ENCODE results near the gene ADGRB2.
"Not testable (repeated sequence)": the region's sequence is repeated elsewhere in the genome, so short reads cannot be mapped to it uniquely, and the experiment has no call there.

The ADGRB2 gene

DNA sequence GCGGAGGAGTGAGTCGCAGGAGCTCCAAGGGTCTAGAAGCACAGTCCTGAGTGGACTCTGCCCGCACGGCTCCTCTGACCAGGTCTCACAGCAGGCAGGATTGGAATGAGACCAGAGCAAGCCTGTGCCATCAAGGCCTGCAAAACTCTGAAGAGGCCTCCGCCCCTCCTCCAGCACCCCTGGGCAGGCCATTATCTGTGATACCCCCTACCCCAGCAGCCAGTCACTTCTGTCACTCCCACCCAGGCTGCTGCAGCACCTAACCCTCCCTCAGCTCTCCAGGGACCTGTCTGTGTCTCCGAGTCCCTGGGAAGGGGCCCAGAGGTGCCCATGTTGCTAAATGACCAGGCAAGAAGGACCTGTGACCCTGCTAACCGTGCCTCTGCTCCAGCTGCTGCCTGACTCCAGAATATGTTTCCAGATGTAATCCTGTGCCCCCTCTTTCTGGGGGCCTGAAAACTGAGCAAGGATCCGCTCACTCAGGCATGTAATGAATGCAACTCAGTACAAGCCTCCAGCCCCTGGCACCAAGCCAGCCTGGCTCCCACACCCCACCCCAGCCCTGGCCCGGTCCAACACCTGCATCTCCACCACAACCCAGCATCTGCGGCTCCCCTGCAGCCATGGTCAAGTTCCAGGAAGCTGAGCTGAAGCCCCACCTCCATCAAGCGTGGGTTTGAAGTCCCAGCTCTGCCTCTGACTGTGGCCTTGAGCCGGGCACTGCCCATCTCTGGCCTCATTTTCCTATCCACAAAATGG is 38.2 kb downstream of the ADGRB2 start:
- ATAC-seq (replicated peaks) (no peak), DNase-seq (no peak)
- Mint-ChIP-seq H3K27me3 (peaks cover 18 to 35% of the 10 kb centered on the region in 2 donors), H3K9me3 (no peaks in the 10 kb centered on the region), H3K4me1 (ENCODE audit: low read depth in 2 of 2) (peaks cover 0 to 2% of the 10 kb centered on the region in 2 donors), H3K36me3 (ENCODE audit: insufficient read depth) (peaks cover 9% of the 10 kb centered on the region), H3K27ac (peak overlapping the region in 1 of 2 donors; percentile 30), H3K4me3 (no peak overlapping the region)

DNA sequence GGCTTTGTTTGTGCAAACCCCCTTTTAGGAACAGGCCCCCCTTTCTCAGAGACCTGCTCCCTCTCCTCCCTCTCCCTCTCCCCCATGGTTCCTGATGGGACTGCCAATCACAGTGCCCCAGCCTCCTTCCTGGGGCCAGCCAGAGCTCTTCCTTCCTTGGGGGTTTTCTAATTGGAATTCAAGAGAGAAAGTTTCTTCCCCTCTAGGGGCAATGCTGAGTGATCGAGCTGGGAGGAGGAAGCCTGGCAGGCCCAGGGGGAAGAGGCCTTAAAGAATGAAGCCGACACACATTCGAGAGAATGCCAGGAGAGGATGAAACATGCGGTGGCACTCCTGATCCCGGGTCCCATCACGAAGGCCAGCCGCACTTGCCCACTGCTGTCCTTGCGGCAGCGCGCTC is 39.0 kb downstream of the ADGRB2 start:
- no peak overlapping the region for H3K4me3 Mint-ChIP-seq
- ATAC-seq (replicated peaks) = no peak
- H3K4me1 Mint-ChIP-seq (ENCODE audit: low read depth in 2 of 2) = peaks cover 0 to 2% of the 10 kb centered on the region in 2 donors
- peaks cover 9% of the 10 kb centered on the region for H3K36me3 Mint-ChIP-seq (ENCODE audit: insufficient read depth)
- no peak for DNase-seq
- no peak overlapping the region for H3K27ac Mint-ChIP-seq
- H3K27me3 Mint-ChIP-seq = peaks cover 21 to 37% of the 10 kb centered on the region in 2 donors
- H3K9me3 Mint-ChIP-seq = no peaks in the 10 kb centered on the region

DNA sequence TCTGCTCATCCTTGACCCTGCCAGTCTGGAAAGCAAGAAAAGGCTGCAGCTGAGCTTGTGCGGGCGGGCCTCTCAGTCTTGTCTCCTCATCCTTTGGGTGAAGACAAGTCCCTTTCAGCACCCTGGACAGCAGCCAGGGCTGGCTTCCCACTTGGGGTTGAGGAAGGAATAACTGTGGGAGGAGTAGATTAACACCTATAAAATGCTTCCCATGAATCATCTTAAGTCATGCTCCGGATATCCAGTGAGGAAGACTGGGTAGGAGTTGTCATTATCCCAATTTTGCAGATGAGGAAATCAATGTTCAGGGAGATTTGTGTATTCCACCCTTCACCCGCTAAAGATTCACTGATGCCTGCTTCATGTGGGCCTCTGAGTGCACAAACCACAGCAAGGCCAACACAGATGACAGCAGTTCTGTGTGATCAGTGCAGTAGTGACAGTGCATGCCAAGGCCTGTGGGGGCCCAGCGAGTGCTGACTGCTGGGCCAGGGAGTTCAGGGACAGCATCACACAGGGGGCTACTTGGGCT is 40.2 kb downstream of the ADGRB2 start:
- H3K27ac Mint-ChIP-seq = no peak overlapping the region
- H3K4me3 Mint-ChIP-seq = no peak overlapping the region
- H3K4me1 Mint-ChIP-seq (ENCODE audit: low read depth in 2 of 2) = peaks cover 0 to 2% of the 10 kb centered on the region in 2 donors
- no peaks in the 10 kb centered on the region for H3K9me3 Mint-ChIP-seq
- peaks cover 5% of the 10 kb centered on the region for H3K36me3 Mint-ChIP-seq (ENCODE audit: insufficient read depth)
- ATAC-seq (replicated peaks) (no peak), DNase-seq (peak; percentile 31 to 35 (median 33))
- H3K27me3 Mint-ChIP-seq = peaks cover 26 to 36% of the 10 kb centered on the region in 2 donors

DNA sequence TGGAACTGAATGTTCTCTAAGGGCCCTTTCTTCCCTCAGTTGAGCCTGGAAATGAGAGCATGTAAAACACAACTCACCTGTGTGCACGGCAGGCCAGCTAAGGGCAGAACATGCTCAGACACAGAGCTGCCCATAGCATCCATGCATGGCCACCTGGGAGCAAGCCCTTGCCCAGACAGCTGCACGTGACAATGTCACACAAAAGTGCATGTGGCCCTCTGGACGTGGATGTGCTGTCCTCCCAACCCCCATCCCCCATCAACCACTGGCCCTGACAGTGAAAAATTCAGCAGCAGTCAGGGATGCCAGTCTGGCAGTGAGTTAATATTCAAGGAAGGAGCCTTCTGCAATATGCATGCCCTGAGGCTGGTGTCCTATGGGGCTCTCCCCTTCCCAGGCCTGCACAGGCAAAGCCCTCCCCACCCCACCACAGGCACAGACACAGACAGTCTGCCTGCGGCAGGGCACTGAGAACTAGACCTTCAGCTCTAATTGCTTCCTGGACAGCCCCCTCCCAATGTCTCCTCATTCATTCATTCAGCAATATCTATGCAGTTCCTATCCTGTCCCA is 45.7 kb downstream of the ADGRB2 start:
- H3K4me1 Mint-ChIP-seq (ENCODE audit: low read depth in 2 of 2) = peaks cover 14 to 15% of the 10 kb centered on the region in 2 donors
- peaks cover 70 to 91% of the 10 kb centered on the region in 2 donors for H3K27me3 Mint-ChIP-seq
- no peak overlapping the region for H3K27ac Mint-ChIP-seq
- H3K4me3 Mint-ChIP-seq = no peak overlapping the region
- no peaks in the 10 kb centered on the region for H3K36me3 Mint-ChIP-seq (ENCODE audit: insufficient read depth)
- H3K9me3 Mint-ChIP-seq = no peaks in the 10 kb centered on the region
- DNase-seq (no peak), ATAC-seq (replicated peaks) (no peak)

DNA sequence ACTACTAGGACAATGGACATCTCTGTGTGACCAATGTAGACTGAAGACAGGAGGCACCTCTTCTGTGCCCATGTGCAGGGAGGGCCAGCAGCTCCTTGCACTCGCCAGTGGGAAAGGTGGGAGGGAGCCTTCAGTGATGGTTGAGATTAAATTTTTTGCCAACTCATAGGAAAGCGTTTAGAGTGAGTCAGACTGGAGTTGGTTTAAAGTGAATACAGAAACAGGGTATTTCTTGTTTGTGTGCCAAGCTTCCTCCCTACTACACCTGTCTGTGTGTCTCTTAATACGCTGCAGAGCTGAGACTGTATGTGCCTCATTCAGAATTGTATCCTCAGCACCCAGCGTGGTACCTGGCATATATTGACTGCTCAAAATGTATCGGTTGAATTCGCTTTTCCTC is 46.8 kb downstream of the ADGRB2 start:
- Mint-ChIP-seq H3K36me3 (ENCODE audit: insufficient read depth) (no peaks in the 10 kb centered on the region), H3K4me3 (no peak overlapping the region), H3K9me3 (no peaks in the 10 kb centered on the region), H3K27me3 (peaks cover 76 to 92% of the 10 kb centered on the region in 2 donors), H3K4me1 (ENCODE audit: low read depth in 2 of 2) (peaks cover 14 to 15% of the 10 kb centered on the region in 2 donors), H3K27ac (no peak overlapping the region)
- ATAC-seq (replicated peaks) (no peak), DNase-seq (no peak)

DNA sequence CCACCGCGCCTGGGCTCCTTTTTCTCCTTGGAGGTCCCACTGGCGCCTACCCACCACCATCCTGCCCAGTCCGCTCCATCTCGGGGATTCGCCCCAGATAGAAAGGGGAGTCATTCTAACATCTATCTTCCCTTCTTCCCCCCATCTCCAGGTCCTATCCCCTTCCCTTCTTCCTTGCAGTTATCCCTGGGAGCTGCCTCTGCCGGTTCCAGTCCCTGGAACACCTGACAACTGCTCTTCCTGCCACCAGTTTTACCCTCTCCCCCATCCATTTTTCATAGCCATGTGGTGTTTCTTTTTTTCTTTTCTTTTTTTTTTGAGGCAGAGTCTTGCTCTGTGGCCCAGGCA is 48.3 kb downstream of the ADGRB2 start:
- Mint-ChIP-seq H3K36me3 (ENCODE audit: insufficient read depth) (no peaks in the 10 kb centered on the region), H3K9me3 (no peaks in the 10 kb centered on the region), H3K27ac (no peak overlapping the region), H3K4me3 (peak overlapping the region; percentile 41 to 74), H3K4me1 (ENCODE audit: low read depth in 2 of 2) (peaks cover 14 to 15% of the 10 kb centered on the region in 2 donors), H3K27me3 (peaks cover 66 to 84% of the 10 kb centered on the region in 2 donors)
- ATAC-seq (replicated peaks) = no peak
- DNase-seq = no peak

DNA sequence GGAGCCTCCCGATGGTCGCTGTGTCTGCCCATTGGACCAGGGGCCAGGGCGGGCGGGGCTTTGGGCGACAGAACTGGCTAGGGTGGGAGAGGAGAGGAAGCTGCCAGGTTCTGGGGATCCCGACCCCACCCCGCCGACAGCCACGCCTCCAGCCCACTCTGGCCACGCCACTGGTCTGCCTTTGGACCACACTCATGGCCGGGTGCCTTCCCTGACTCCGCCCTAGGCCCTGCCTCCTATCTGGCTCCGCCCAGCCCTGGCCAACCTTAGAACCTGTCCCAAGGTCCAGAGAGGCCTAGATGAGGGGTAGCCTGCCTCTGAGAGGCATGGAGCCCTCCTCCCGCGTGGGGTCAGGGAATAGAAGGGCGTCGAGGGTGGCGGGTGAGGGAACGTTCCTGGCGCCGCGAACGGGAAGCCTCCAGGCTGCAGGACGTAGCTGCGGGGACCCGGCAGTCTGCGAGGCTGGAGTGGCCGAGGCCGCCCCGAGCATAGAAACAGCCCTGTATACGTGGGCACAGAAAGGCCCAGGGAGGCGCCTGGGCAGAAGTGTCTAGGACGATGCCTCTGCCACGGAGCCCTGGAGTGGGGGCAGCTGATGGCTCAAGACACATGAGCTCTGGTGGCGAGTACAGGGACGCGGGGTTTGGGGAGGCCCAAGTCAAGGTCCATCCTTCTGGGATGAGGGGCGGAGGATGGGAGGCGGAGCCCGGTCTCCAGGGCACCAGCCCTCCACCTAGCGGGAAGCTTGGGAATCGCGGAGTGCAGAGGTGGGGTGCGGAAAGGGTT is 48.9 kb downstream of the ADGRB2 start:
- peak; percentile 32 for ATAC-seq (replicated peaks)

DNA sequence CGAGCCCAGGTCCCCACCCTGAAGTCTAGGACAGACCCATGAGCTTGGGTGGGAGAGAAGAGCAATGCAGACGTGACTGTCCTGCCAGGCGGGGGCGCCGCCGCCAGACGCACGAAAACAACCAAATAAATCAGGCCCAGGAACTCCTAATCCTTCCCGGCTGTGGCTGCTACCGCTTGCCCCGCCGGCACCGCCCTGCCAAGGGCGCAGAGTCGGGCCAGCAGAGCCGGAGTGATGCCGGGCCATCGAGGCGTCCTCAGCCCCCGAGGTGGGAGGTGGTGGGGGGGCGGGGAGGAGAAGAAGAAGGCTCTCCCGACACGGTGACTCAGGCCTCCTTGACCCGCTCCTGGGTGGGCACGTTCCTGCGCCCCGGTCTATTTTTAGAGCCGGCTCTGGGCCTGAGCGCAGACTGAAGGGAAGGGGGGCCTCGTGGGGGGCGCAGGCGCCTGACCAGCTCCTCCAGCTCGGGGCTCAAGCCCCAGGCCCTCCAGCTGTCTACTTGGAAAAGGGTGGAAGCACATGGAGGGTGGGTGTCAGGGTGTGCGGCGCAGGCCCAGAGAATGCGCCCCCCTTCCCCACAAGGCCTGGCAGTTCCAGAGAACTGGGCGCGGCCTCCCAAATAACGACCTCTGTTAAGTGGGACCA is 49.6 kb downstream of the ADGRB2 start:
- H3K27ac Mint-ChIP-seq = no peak overlapping the region
- ATAC-seq (replicated peaks) (peak; percentile 58), DNase-seq (peak in 1 of 3 experiments; percentile 15)
- H3K4me3 Mint-ChIP-seq = peak overlapping the region; percentile 33 to 53
- peaks cover 14 to 15% of the 10 kb centered on the region in 2 donors for H3K4me1 Mint-ChIP-seq (ENCODE audit: low read depth in 2 of 2)
- no peaks in the 10 kb centered on the region for H3K9me3 Mint-ChIP-seq
- H3K27me3 Mint-ChIP-seq = peaks cover 65 to 78% of the 10 kb centered on the region in 2 donors
- no peaks in the 10 kb centered on the region for H3K36me3 Mint-ChIP-seq (ENCODE audit: insufficient read depth)

More for the DNA sequence above, 48.9 kb downstream of the ADGRB2 start:
- no peak overlapping the region for H3K27ac Mint-ChIP-seq
- no peak for DNase-seq
- peaks cover 14 to 15% of the 10 kb centered on the region in 2 donors for H3K4me1 Mint-ChIP-seq (ENCODE audit: low read depth in 2 of 2)
- H3K9me3 Mint-ChIP-seq = no peaks in the 10 kb centered on the region
- peak overlapping the region; percentile 49 to 74 for H3K4me3 Mint-ChIP-seq
- no peaks in the 10 kb centered on the region for H3K36me3 Mint-ChIP-seq (ENCODE audit: insufficient read depth)
- H3K27me3 Mint-ChIP-seq = peaks cover 65 to 79% of the 10 kb centered on the region in 2 donors

DNA sequence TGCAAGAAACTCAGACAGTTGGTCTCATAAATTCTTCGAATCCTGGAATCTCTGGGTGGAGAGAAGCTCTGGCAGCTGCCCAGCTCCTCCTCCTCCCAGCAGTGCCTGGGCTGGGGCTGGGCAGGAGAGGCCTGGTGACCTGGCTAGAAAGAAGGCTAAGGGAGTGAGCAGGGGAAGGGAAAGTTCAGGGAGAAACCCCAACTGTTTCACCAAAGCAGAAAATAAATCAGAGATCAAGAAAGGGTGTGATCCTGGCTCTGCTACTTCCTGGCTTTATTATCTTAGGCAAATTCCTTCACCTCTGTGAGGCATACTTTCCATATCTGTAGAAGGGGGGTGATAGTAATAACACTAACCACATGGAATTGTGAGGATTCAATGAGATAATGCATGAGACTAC is 51.5 kb downstream of the ADGRB2 start:
- ATAC-seq (replicated peaks) (no peak), DNase-seq (no peak)
- H3K27me3 Mint-ChIP-seq = peaks cover 58 to 69% of the 10 kb centered on the region in 2 donors
- H3K9me3 Mint-ChIP-seq = no peaks in the 10 kb centered on the region
- peaks cover 20 to 22% of the 10 kb centered on the region in 2 donors for H3K4me1 Mint-ChIP-seq (ENCODE audit: low read depth in 2 of 2)
- no peaks in the 10 kb centered on the region for H3K36me3 Mint-ChIP-seq (ENCODE audit: insufficient read depth)
- H3K27ac Mint-ChIP-seq = no peak overlapping the region
- H3K4me3 Mint-ChIP-seq = no peak overlapping the region

DNA sequence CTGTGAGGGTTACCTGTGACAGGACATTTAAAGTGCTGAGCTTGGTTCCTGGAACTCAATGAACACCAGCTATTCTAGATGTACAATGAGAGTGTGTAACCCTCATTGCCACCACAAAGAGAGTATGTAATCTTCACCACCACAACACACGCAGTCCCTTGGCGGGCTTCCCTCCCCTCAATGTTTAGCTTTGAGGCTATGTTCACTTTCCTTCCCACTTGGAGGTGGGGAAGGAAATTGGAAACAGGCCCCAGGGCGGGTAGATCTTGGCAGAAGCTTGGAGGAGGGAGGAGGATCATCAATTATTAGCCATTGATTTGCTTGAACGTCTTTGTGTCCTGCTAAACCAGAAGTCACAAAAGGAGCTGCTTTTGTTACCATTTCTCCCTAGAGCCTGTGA is 52.1 kb downstream of the ADGRB2 start:
- peaks cover 52 to 63% of the 10 kb centered on the region in 2 donors for H3K27me3 Mint-ChIP-seq
- no peak overlapping the region for H3K4me3 Mint-ChIP-seq
- DNase-seq (no peak), ATAC-seq (replicated peaks) (no peak)
- H3K36me3 Mint-ChIP-seq (ENCODE audit: insufficient read depth) = no peaks in the 10 kb centered on the region
- peaks cover 21 to 25% of the 10 kb centered on the region in 2 donors for H3K4me1 Mint-ChIP-seq (ENCODE audit: low read depth in 2 of 2)
- no peaks in the 10 kb centered on the region for H3K9me3 Mint-ChIP-seq
- no peak overlapping the region for H3K27ac Mint-ChIP-seq

DNA sequence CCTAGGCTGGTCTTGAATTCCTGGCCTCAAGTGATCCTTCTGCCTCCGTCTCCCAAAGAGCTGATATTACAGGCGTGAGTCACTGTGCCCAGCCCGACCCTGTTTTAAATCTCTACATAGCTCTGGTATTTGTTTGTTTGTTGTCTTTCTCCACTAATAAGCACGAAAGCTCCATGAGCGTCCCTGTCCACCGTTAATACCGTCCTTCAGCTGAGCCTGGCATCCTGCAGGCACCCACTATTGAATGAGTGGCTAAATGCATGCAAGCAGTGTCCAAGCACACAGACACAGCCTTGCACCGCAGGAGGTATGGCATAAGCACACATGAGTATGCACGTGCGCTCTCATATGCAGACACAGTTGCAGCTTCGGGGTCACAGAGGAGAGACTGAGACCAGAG is 55.8 kb downstream of the ADGRB2 start:
- H3K4me3 Mint-ChIP-seq = no peak overlapping the region
- DNase-seq = no peak
- no peaks in the 10 kb centered on the region for H3K9me3 Mint-ChIP-seq
- peaks cover 26 to 31% of the 10 kb centered on the region in 2 donors for H3K4me1 Mint-ChIP-seq (ENCODE audit: low read depth in 2 of 2)
- no peak for ATAC-seq (replicated peaks)
- H3K27me3 Mint-ChIP-seq = peaks cover 25 to 35% of the 10 kb centered on the region in 2 donors
- no peaks in the 10 kb centered on the region for H3K36me3 Mint-ChIP-seq (ENCODE audit: insufficient read depth)
- no peak overlapping the region for H3K27ac Mint-ChIP-seq

DNA sequence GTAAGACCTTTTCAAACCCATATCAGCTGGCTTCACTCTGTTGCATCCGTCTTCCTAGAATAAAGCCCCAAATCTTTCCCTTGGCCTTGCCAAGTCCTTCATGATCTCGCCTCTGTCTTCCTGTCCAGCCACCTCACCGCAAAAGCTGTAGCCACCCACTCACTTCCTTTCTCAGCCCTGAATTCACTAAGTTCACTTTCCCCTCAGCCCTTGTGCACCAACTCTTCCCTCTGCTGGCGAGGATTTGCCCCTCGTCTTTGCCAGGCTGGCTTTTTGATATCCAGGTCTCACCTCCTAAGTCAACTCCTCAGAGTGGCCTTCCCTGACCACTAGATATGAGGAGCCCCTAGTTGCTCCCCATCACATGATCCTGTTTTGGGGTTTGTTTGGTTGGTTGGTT is 56.4 kb downstream of the ADGRB2 start:
- peaks cover 19 to 29% of the 10 kb centered on the region in 2 donors for H3K27me3 Mint-ChIP-seq
- no peaks in the 10 kb centered on the region for H3K9me3 Mint-ChIP-seq
- H3K4me1 Mint-ChIP-seq (ENCODE audit: low read depth in 2 of 2) = peaks cover 26 to 31% of the 10 kb centered on the region in 2 donors
- ATAC-seq (replicated peaks) = no peak
- peak overlapping the region in 1 of 2 donors; percentile 76 for H3K27ac Mint-ChIP-seq
- DNase-seq = no peak
- no peaks in the 10 kb centered on the region for H3K36me3 Mint-ChIP-seq (ENCODE audit: insufficient read depth)
- H3K4me3 Mint-ChIP-seq = peak overlapping the region in 1 of 2 donors; percentile 9

DNA sequence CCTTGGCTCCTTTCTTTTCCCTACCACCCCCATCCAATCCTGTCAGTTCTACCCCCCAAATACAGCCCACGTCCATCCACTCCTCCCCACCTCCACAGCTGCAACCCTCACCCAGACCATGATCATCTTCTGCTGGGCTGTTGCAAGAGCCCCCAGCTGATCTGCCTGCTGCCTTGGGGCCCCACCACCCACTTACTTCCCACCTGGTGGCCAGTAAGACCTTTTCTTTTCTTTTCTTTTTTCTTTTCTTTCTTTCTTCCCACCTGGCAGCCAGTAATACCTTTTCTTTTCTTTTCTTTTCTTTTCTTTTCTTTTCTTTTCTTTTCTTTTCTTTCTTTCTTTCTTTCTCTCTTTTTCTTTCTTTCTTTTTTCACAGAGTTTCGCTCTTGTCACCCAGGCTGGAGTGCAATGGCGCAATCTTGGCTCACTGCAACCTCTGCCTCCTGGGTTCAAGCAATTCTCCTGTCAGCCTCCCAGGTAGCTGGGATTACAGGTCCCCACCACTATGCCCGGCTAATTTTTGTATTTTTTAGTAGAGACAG is 57.0 kb downstream of the ADGRB2 start:
- ATAC-seq (replicated peaks); H3K4me3 Mint-ChIP-seq; DNase-seq; H3K9me3 Mint-ChIP-seq; H3K36me3 Mint-ChIP-seq (ENCODE audit: insufficient read depth): not testable (repeated sequence)
- Mint-ChIP-seq H3K27me3 (peaks cover 13 to 23% of the 10 kb centered on the region in 2 donors), H3K4me1 (ENCODE audit: low read depth in 2 of 2) (peaks cover 26 to 31% of the 10 kb centered on the region in 2 donors), H3K27ac (peak overlapping the region in 1 of 2 donors; percentile 76)

All from effector memory CD8-positive, alpha-beta T cell (primary cell).